Measurements from ENCODE around the gene MEI1.
"Not testable (repeated sequence)": the region's sequence is repeated elsewhere in the genome, so short reads cannot be mapped to it uniquely, and the experiment has no call there.

Gene MEI1

GRCh38 chr22:41668971-41669911, 30.1 kb upstream of the MEI1 start:
- DNase-seq (ENCODE audit: low read depth), result peak; percentile 56
- H3K4me3 ChIP-seq (replicated peaks; ENCODE audit: low read depth, low read length), result no peak overlapping the region
- TF ChIP-seq, protein P1, sequence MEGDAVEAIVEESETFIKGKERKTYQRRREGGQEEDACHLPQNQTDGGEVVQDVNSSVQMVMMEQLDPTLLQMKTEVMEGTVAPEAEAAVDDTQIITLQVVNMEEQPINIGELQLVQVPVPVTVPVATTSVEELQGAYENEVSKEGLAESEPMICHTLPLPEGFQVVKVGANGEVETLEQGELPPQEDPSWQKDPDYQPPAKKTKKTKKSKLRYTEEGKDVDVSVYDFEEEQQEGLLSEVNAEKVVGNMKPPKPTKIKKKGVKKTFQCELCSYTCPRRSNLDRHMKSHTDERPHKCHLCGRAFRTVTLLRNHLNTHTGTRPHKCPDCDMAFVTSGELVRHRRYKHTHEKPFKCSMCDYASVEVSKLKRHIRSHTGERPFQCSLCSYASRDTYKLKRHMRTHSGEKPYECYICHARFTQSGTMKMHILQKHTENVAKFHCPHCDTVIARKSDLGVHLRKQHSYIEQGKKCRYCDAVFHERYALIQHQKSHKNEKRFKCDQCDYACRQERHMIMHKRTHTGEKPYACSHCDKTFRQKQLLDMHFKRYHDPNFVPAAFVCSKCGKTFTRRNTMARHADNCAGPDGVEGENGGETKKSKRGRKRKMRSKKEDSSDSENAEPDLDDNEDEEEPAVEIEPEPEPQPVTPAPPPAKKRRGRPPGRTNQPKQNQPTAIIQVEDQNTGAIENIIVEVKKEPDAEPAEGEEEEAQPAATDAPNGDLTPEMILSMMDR (IDR thresholded peaks at IDR 0.05; ENCODE audit: low read length, missing control alignments), result no peak

DNA sequence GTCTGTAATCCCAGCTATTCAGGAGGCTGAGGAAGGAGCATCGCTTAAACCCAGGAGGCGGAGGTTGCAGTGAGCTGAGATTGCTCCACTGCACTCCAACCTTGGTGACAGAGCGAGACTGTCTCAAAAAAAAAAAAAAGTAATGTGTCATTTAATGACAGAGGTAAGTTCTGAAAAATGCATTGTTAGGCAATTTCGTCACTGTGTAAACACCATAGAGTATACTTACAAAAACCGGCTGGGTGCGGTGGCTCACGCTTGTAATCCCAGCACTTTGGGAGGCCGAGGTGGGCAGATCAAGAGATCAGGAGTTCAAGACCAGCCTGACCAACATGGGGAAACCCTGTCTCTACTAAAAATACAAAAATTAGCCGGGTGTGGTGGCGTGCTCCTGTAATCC, 27.2 kb upstream of the MEI1 start:
- not testable (repeated sequence) for H3K4me3 ChIP-seq (replicated peaks; ENCODE audit: low read depth, low read length); DNase-seq (ENCODE audit: low read depth)

GRCh38 chr22:41672780-41673509, 26.4 kb upstream of the MEI1 start:
- no peak overlapping the region for H3K4me3 ChIP-seq (replicated peaks; ENCODE audit: low read depth, low read length)
- no peak for DNase-seq (ENCODE audit: low read depth)
- TF ChIP-seq, protein P1 (IDR thresholded peaks at IDR 0.05; ENCODE audit: low read length, missing control alignments), result peak; percentile 45

DNA sequence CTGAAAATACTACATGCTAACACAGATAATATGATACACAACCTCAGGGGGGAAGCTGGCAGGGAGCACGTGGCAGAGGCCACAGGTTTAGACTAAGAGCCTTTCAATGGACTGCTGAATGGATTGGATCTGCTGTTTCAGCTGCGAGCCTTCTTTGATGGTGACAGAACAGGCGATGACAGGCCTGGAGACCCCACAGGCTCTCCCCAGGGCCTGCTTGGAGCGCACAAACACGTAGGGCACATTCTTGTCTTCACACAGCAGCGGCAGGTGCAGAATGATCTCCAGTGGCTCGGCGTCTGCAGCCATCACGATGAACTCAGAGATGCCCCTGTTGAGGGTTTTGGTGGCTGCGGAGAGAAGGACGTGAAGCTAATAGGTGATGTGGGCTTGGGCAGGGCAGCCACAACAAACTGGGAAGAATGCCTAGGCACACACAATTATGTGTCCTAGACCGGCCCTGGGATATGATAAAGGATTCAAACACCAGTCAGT, 24.4 kb upstream of the MEI1 start:
- TF ChIP-seq, protein P1 (IDR thresholded peaks at IDR 0.05; ENCODE audit: low read length, missing control alignments), result no peak
- no peak for DNase-seq (ENCODE audit: low read depth)
- no peak overlapping the region for H3K4me3 ChIP-seq (replicated peaks; ENCODE audit: low read depth, low read length)

DNA sequence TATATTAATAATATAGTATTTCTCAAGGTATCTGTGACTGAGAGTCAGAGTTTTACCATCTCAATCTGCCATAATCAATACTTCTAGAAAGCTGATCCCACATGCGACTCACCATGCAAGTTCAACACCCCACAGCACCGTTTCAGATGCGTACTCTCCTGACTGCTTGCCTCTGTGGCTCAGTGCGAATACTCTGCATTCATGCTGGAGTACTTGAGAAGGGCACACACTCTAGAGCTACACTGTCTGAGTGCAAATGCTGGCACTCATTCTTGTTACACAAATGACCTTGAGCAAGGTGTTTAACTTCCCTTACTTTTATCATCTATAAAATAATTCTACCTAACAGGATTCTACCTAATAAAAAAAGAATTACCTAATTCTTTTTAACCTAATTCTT, 23.2 kb upstream of the MEI1 start:
- DNase-seq (ENCODE audit: low read depth), result no peak
- H3K4me3 ChIP-seq (replicated peaks; ENCODE audit: low read depth, low read length), result no peak overlapping the region
- TF ChIP-seq, protein P1 (IDR thresholded peaks at IDR 0.05; ENCODE audit: low read length, missing control alignments), result no peak

- TF ChIP-seq, protein P1 (IDR thresholded peaks at IDR 0.05; ENCODE audit: low read length, missing control alignments), result no peak
Observed at GRCh38 chr22:41681616-41682015, 17.7 kb upstream of the MEI1 start.

More at GRCh38 chr22:41681616-41682015, 17.7 kb upstream of the MEI1 start:
- DNase-seq (ENCODE audit: low read depth), result no peak
- H3K4me3 ChIP-seq (replicated peaks; ENCODE audit: low read depth, low read length), result peak overlapping the region; percentile 80

All from fibroblast of pulmonary artery (primary cell).